Parathyroid adenoma (tissue), 2 donors: ENCODE results near the gene ARHGAP33.
A peak's percentile ranks its signal among the peaks of the same experiment; 100 is the strongest.

Experiments
- H2AFZ ChIP-seq: fragments of 300-600 bp; sonication (generic); one replicate; pipeline ENCODE4 v1.7.0; 2017; ENCODE audit warnings: antibody characterized with exemption, mild to moderate bottlenecking
- H3K27ac ChIP-seq: fragments of 300-600 bp; sonication (generic); one replicate; pipeline ENCODE4 v1.7.0; 2017
- H3K27me3 ChIP-seq: fragments of 300-600 bp; sonication (generic); one replicate; pipeline ENCODE4 v1.7.0; 2017; ENCODE audit warnings: low read length; ENCODE audit not compliant: control insufficient read depth, insufficient read depth
- H3K36me3 ChIP-seq: fragments of 300-600 bp; sonication (generic); one replicate; pipeline ENCODE4 v1.7.0; 2017; ENCODE audit warnings: low read length; ENCODE audit not compliant: control insufficient read depth, insufficient read depth
- H3K4me1 ChIP-seq: fragments of 300-600 bp; sonication (generic); one replicate; pipeline ENCODE4 v1.7.0; 2017; ENCODE audit warnings: control low read depth
- H3K4me2 ChIP-seq: fragments of 300-600 bp; sonication (generic); one replicate; pipeline ENCODE4 v1.7.0; 2017; ENCODE audit warnings: low read length
- H3K4me3 ChIP-seq: fragments of 300-600 bp; sonication (generic); one replicate; pipeline ENCODE4 v1.7.0; 2017; ENCODE audit warnings: low read depth, low read length
- H3K79me2 ChIP-seq: fragments of 300-600 bp; sonication (generic); one replicate; pipeline ENCODE4 v1.7.0; 2017; ENCODE audit warnings: control low read depth
- H3K9ac ChIP-seq: fragments of 300-600 bp; sonication (generic); one replicate; pipeline ENCODE4 v1.7.0; 2017; ENCODE audit warnings: mild to moderate bottlenecking
- H3K9me3 ChIP-seq: fragments of 300-600 bp; sonication (generic); one replicate; pipeline ENCODE4 v1.7.0; 2017; ENCODE audit warnings: low read length; ENCODE audit not compliant: control insufficient read depth
- CTCF ChIP-seq: fragments of 300-600 bp; sonication (generic); IDR thresholded peaks from one replicate; pipeline ENCODE4 v1.7.0; 2017; ENCODE audit warnings: antibody characterized with exemption, mild to moderate bottlenecking
- donor health status: primary hyperparathyroidism.

ARHGAP33 gene

GRCh38 chr19:35753634-35754369, 21.6 kb upstream of the ARHGAP33 start:
- Histone ChIP-seq H3K4me3 (no peak overlapping the region), H3K9me3 (no peaks in the 10 kb centered on the region), H3K27ac (no peak overlapping the region), H3K9ac (no peak overlapping the region), H3K79me2 (peaks cover 2% of the 10 kb centered on the region), H3K4me1 (peaks cover 5% of the 10 kb centered on the region), H3K4me2 (no peak overlapping the region), H3K36me3 (no peaks in the 10 kb centered on the region), H2AFZ (no peak overlapping the region), H3K27me3 (no peaks in the 10 kb centered on the region)
- no peak for TF ChIP-seq CTCF

- H3K9me3 ChIP-seq = no peaks in the 10 kb centered on the region
- H3K9ac ChIP-seq = no peak overlapping the region
- no peak overlapping the region for H3K4me3 ChIP-seq
- no peak overlapping the region for H3K4me2 ChIP-seq
- no peaks in the 10 kb centered on the region for H3K36me3 ChIP-seq
- peaks cover 10% of the 10 kb centered on the region for H3K4me1 ChIP-seq
- no peak overlapping the region for H3K27ac ChIP-seq
- H3K79me2 ChIP-seq = peaks cover 7% of the 10 kb centered on the region
- no peak for TF ChIP-seq CTCF
- H2AFZ ChIP-seq = no peak overlapping the region
- H3K27me3 ChIP-seq = no peaks in the 10 kb centered on the region
These were observed 20.8 kb upstream of the ARHGAP33 start for GRCh38 chr19:35754370-35755130.

- peaks cover 10% of the 10 kb centered on the region for H3K4me1 ChIP-seq
- H3K36me3 ChIP-seq = no peaks in the 10 kb centered on the region
- no peak overlapping the region for H3K27ac ChIP-seq
- no peaks in the 10 kb centered on the region for H3K27me3 ChIP-seq
- H3K9ac ChIP-seq = no peak overlapping the region
- no peak overlapping the region for H3K4me2 ChIP-seq
- H3K9me3 ChIP-seq = no peaks in the 10 kb centered on the region
- no peak overlapping the region for H2AFZ ChIP-seq
- peaks cover 10% of the 10 kb centered on the region for H3K79me2 ChIP-seq
- no peak overlapping the region for H3K4me3 ChIP-seq
- no peak for TF ChIP-seq CTCF
These were observed 20.2 kb upstream of the ARHGAP33 start for GRCh38 chr19:35755131-35755549.

- Histone ChIP-seq H3K4me1 (peaks cover 10% of the 10 kb centered on the region), H2AFZ (no peak overlapping the region), H3K9me3 (no peaks in the 10 kb centered on the region), H3K27ac (peak overlapping the region; percentile 11), H3K9ac (no peak overlapping the region), H3K4me3 (no peak overlapping the region), H3K27me3 (no peaks in the 10 kb centered on the region), H3K4me2 (no peak overlapping the region), H3K36me3 (no peaks in the 10 kb centered on the region), H3K79me2 (peaks cover 10% of the 10 kb centered on the region)
- no peak for TF ChIP-seq CTCF
These were observed 19.6 kb upstream of the ARHGAP33 start for GRCh38 chr19:35755550-35756376.
